GM21367 (cell line): Measurements from ENCODE around the gene RGS7.
"Not testable (repeated sequence)": the region's sequence is repeated elsewhere in the genome, so short reads cannot be mapped to it uniquely, and the experiment has no call there.

Experiments
- ATAC-seq: cut with Tn5 transposase; IDR thresholded peaks from one replicate; pipeline ENCODE4 v1.9.1; 2021; ENCODE audit not compliant: unreplicated experiment

The RGS7 gene

GRCh38 chr1:240739139-240739538 is 617.9 kb downstream of the RGS7 start:
- no peak for ATAC-seq

GRCh38 chr1:240737766-240738265 is 619.2 kb downstream of the RGS7 start:
- ATAC-seq = no peak

GRCh38 chr1:240737298-240737697 is 619.7 kb downstream of the RGS7 start:
- no peak for ATAC-seq

GRCh38 chr1:240734705-240735104 is 622.3 kb downstream of the RGS7 start:
- not testable (repeated sequence) for ATAC-seq

GRCh38 chr1:240734001-240734400 is 623.0 kb downstream of the RGS7 start:
- ATAC-seq = no peak

- no peak for ATAC-seq
Measured at GRCh38 chr1:240732390-240732789, 624.6 kb downstream of the RGS7 start.
